ENCODE data around the gene MAEA.

The MAEA gene

GRCh38 chr4:1354983-1355275, 65.2 kb downstream of the MAEA start:
- Histone ChIP-seq H3K27me3 (ENCODE audit: control insufficient read depth, low read length) (no peaks in the 10 kb centered on the region), H3K36me3 (ENCODE audit: control insufficient read depth, low read length) (peaks cover 18% of the 10 kb centered on the region)
- TF ChIP-seq CTCF (IDR thresholded peaks at IDR 0.05; ENCODE audit: low read depth, low read length, poor library complexity, severe bottlenecking) (no peak), EZH2phosphoT487 (IDR thresholded peaks at IDR 0.05; ENCODE audit: borderline replicate concordance, low read length) (no peak)

GRCh38 chr4:1355378-1355777, 65.7 kb downstream of the MAEA start:
- Histone ChIP-seq H3K27me3 (ENCODE audit: control insufficient read depth, low read length) (no peaks in the 10 kb centered on the region), H3K4me1 (ENCODE audit: control insufficient read depth, low read length) (peaks cover 6% of the 10 kb centered on the region), H3K9me3 (ENCODE audit: control insufficient read depth, insufficient read depth, low read length) (no peaks in the 10 kb centered on the region), H4K20me1 (ENCODE audit: control insufficient read depth, insufficient read depth, low read depth, low read length) (no peaks in the 10 kb centered on the region), H3K9me2 (replicated peaks; ENCODE audit: control insufficient read depth, low read length) (no peaks in the 10 kb centered on the region), H3F3A (ENCODE audit: control insufficient read depth, insufficient read depth) (no peaks in the 10 kb centered on the region), H3K79me2 (ENCODE audit: control insufficient read depth, low read length) (no peaks in the 10 kb centered on the region), H3K36me3 (ENCODE audit: control insufficient read depth, low read length) (peaks cover 18% of the 10 kb centered on the region), H3K27ac (ENCODE audit: low read depth, low read length) (no peak overlapping the region), H3K4me3 (ENCODE audit: low read length) (no peak overlapping the region), H3K4me2 (ENCODE audit: low read length) (no peak overlapping the region)
- TF ChIP-seq CTCF (IDR thresholded peaks at IDR 0.05; ENCODE audit: low read depth, low read length, poor library complexity, severe bottlenecking) (no peak), EZH2phosphoT487 (IDR thresholded peaks at IDR 0.05; ENCODE audit: borderline replicate concordance, low read length) (no peak)

More at GRCh38 chr4:1354983-1355275, 65.2 kb downstream of the MAEA start:
- Histone ChIP-seq H3K4me2 (ENCODE audit: low read length) (no peak overlapping the region), H3K27ac (ENCODE audit: low read depth, low read length) (no peak overlapping the region), H3K9me3 (ENCODE audit: control insufficient read depth, insufficient read depth, low read length) (no peaks in the 10 kb centered on the region), H3F3A (ENCODE audit: control insufficient read depth, insufficient read depth) (no peaks in the 10 kb centered on the region), H4K20me1 (ENCODE audit: control insufficient read depth, insufficient read depth, low read depth, low read length) (no peaks in the 10 kb centered on the region), H3K79me2 (ENCODE audit: control insufficient read depth, low read length) (no peaks in the 10 kb centered on the region), H3K4me3 (ENCODE audit: low read length) (no peak overlapping the region), H3K4me1 (ENCODE audit: control insufficient read depth, low read length) (peaks cover 6% of the 10 kb centered on the region), H3K9me2 (replicated peaks; ENCODE audit: control insufficient read depth, low read length) (no peaks in the 10 kb centered on the region)

- H3K79me2 ChIP-seq (ENCODE audit: control insufficient read depth, low read length): no peaks in the 10 kb centered on the region
- H3K27me3 ChIP-seq (ENCODE audit: control insufficient read depth, low read length): no peaks in the 10 kb centered on the region
- H4K20me1 ChIP-seq (ENCODE audit: control insufficient read depth, insufficient read depth, low read depth, low read length): no peaks in the 10 kb centered on the region
- H3F3A ChIP-seq (ENCODE audit: control insufficient read depth, insufficient read depth): no peaks in the 10 kb centered on the region
- TF ChIP-seq EZH2phosphoT487 (IDR thresholded peaks at IDR 0.05; ENCODE audit: borderline replicate concordance, low read length) (no peak), CTCF (IDR thresholded peaks at IDR 0.05; ENCODE audit: low read depth, low read length, poor library complexity, severe bottlenecking) (peak; percentile 78)
- H3K27ac ChIP-seq (ENCODE audit: low read depth, low read length): no peak overlapping the region
- H3K36me3 ChIP-seq (ENCODE audit: control insufficient read depth, low read length): peaks cover 18% of the 10 kb centered on the region
- no peaks in the 10 kb centered on the region for H3K9me2 ChIP-seq (replicated peaks; ENCODE audit: control insufficient read depth, low read length)
- no peak overlapping the region for H3K4me3 ChIP-seq (ENCODE audit: low read length)
- peaks cover 6% of the 10 kb centered on the region for H3K4me1 ChIP-seq (ENCODE audit: control insufficient read depth, low read length)
- no peaks in the 10 kb centered on the region for H3K9me3 ChIP-seq (ENCODE audit: control insufficient read depth, insufficient read depth, low read length)
- H3K4me2 ChIP-seq (ENCODE audit: low read length): no peak overlapping the region
Measured at GRCh38 chr4:1356181-1356998, 66.7 kb downstream of the MAEA start.

All from DOHH2 (cell line).